ENCODE measurements around the gene CPT1B.
A peak's percentile ranks its signal among the peaks of the same experiment; 100 is the strongest.

Gene CPT1B

DNA sequence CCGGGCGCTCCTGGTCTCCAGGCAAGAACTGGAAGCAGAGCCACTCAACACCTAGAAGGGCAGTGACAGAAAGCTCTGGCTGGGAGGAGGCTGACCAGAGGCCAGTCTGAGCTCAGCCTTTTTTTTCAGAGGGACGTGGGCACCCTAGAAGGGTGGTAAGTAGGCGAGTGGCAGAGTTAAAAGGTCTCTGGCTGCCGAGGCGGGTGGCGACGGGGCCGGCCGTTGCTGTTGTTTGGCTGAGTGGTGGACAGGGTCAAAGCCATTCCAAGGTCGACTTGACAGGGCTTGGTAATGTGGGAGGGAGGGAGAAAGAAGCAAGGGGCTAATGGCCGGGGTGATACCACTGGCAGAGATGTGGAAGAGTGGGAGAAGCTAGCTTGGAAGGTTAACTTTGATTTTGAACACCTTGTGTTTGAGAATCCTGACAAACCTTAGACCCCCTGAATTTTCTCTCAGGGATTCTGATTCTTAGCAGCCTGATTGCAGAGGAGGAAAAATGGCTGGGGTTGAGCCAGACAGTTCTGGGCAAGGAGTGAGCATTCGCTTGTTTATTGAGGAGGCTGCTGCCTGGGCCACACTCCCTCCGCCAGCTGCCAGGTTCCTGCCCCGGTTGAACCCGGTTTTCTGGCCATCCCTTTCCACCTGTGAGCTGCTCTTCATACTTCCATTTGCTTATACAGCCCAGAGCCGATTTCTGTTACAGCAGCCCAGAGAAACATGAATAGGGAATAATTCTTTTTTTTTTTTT lies 14.6 kb downstream of the CPT1B start:
- peak overlapping the region; percentile 58 for H3K4me3 ChIP-seq (ENCODE audit: low read depth, low read length)
- no peak for DNase-seq
- in situ Hi-C loops (cut with HindIII; ENCODE audit: low pct_ligation_motif_present, low sequenced_read_pairs), result no loop called here
- H3K27me3 ChIP-seq (replicated peaks), result no peaks in the 10 kb centered on the region
- TF ChIP-seq, protein P1, sequence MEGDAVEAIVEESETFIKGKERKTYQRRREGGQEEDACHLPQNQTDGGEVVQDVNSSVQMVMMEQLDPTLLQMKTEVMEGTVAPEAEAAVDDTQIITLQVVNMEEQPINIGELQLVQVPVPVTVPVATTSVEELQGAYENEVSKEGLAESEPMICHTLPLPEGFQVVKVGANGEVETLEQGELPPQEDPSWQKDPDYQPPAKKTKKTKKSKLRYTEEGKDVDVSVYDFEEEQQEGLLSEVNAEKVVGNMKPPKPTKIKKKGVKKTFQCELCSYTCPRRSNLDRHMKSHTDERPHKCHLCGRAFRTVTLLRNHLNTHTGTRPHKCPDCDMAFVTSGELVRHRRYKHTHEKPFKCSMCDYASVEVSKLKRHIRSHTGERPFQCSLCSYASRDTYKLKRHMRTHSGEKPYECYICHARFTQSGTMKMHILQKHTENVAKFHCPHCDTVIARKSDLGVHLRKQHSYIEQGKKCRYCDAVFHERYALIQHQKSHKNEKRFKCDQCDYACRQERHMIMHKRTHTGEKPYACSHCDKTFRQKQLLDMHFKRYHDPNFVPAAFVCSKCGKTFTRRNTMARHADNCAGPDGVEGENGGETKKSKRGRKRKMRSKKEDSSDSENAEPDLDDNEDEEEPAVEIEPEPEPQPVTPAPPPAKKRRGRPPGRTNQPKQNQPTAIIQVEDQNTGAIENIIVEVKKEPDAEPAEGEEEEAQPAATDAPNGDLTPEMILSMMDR (IDR thresholded peaks at IDR 0.05; ENCODE audit: low read depth, low read length, missing control alignments), result no peak
- no peak overlapping the region for H3K27ac ChIP-seq
- no peaks in the 10 kb centered on the region for H3K36me3 ChIP-seq (replicated peaks)

DNA sequence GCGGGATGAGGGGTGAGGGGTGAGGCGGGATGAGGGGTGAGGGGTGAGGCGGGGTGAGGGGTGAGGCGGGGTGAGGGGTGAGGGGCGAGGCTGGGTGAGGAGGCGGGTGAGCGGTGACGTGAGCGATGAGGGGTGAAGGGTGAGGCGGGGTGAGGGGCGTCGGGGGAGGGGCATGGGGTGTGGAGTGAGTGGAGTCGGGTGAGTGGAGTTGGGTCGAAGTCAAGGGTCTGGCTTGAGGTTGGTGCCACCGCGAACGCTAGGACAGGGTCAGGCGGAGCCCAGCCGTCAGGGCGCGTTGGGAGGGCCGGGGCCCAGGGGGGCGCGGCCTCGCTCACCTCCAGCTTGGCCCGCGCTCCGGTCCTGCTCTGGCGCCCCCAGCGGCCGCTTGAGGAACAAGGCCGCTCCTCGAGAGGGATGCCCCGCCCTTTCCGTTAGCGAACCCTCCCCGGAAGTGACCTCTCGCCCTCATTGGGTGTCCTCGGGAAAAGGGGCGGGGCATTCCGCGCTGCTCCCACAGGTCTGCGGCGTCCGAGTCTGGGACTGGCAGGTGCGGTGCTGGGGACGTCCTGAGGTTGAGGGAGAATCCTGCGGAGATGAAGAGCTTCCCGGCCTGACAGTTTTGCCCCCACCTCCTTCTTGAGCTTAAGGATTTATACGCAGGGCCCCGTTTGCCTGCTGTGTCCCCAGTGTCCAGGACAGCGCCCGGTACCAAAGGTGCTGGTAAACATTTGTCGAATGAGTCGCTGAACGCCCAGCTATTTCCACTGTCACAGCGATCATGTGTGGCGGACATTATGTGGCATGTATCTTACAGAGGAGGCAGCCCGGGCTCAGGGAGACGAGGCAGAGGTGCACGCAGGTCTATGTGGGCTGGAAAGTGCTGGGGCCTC lies 15.5 kb downstream of the CPT1B start, which contains the start of gene SYCE3:
SYCE3 (minus strand) TSS at position 397 of the 890 bp plus-strand sequence. CDS start 6,514 bp downstream, outside the sequence.
- TF ChIP-seq, protein P1 (IDR thresholded peaks at IDR 0.05; ENCODE audit: low read depth, low read length, missing control alignments), result peak; percentile 80
- in situ Hi-C loops (cut with HindIII; ENCODE audit: low pct_ligation_motif_present, low sequenced_read_pairs), result no loop called here
- Histone ChIP-seq H3K36me3 (replicated peaks) (no peaks in the 10 kb centered on the region), H3K4me3 (ENCODE audit: low read depth, low read length) (peak within 1 kb of the TSS; percentile 58), H3K27me3 (replicated peaks) (no peaks in the 10 kb centered on the region), H3K27ac (no peak within 1 kb of the TSS)
- DNase-seq, result peak; percentile 84

DNA sequence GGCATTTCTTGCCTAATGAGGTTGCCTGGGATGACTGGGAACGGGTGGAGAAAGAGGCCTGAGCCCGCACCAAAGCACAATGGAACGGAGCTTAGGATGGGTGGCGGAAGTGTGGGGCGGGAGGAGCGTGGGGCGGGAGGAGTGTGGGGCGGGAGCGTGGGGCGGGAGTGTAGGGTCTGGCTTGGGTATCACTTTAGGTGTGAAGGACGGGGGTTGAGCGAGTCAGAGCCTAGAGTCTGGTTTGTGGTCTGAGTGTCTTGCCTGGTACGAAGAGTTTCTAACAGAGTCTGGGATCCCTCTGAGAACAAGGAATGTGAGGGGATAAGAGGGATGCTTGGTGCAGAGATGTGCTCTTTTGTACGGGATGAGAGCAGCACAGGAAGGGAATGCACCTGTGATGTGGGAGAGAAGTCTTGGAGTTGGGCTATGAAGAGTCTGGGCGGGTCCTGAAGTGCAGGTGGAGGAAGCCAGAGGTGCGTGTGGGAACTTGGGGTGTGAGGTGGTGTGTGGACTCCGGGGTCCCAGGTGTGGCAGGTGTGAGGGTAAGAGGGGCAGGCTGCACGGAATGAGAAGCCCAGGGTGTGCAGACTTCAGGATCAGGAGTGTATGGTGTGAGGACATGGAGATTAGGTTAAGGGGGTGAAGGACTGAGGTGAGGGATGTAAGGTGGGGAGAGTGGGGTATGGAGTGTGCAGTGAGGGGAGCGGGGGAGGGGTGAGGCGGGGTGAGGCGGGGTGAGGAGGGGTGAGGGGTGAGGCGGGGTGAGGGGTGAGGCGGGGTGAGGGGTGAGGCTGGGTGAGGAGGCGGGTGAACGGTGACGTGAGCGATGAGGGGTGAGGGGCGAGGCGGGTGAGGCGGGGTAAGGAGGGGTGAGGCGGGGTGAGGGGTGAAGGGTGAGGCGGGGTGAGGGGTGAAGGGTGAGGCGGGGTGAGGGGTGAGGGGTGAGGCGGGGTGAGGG lies 16.5 kb downstream of the CPT1B start:
- H3K27ac ChIP-seq, result no peak overlapping the region
- no peaks in the 10 kb centered on the region for H3K27me3 ChIP-seq (replicated peaks)
- in situ Hi-C loops (cut with HindIII; ENCODE audit: low pct_ligation_motif_present, low sequenced_read_pairs), result no loop called here
- no peak for DNase-seq
- TF ChIP-seq, protein P1 (IDR thresholded peaks at IDR 0.05; ENCODE audit: low read depth, low read length, missing control alignments), result no peak
- no peaks in the 10 kb centered on the region for H3K36me3 ChIP-seq (replicated peaks)
- H3K4me3 ChIP-seq (ENCODE audit: low read depth, low read length), result no peak overlapping the region

DNA sequence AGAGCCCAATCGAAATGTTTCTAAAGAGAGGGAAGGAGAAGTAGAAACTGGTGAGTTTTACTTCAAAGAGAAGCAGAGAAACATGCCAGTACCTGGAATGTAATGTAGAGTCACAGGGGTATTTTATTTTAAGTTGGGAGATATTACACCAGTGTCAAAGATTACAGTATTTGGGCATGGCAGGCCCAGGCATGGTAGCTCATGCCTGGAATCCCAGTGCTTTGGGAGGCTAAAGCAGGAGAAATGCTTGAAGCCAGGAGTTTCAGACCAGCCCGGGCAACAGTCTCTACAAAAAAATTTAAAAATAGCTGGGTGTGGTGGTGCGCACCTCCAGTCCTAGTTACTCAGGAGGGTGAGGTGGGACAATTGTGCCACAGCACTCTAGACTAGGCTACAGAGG lies 18.2 kb downstream of the CPT1B start:
- DNase-seq, result no peak
- in situ Hi-C loops (cut with HindIII; ENCODE audit: low pct_ligation_motif_present, low sequenced_read_pairs), result no loop called here
- Histone ChIP-seq H3K27ac (no peak overlapping the region), H3K4me3 (ENCODE audit: low read depth, low read length) (no peak overlapping the region), H3K27me3 (replicated peaks) (no peaks in the 10 kb centered on the region), H3K36me3 (replicated peaks) (no peaks in the 10 kb centered on the region)
- TF ChIP-seq, protein P1 (IDR thresholded peaks at IDR 0.05; ENCODE audit: low read depth, low read length, missing control alignments), result no peak

DNA sequence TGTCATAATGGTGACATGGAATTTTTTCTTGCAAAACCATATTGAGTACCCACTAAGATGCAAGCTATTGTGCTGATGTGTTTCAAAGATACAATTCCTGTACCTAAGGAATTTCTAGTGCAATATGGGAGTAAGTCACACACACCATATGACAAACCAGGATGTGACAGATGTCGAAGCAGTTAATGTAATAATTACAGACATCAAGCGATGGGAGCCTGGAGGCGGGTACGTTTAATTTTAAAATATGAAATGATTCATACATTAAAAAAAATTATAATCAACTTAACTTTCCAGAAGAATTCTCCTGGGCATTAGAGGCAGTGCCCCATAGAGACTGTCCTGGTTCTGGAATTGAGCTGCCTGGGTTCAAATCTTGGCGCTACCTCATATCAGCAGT lies 21.5 kb downstream of the CPT1B start:
- Histone ChIP-seq H3K27ac (no peak overlapping the region), H3K36me3 (replicated peaks) (no peaks in the 10 kb centered on the region), H3K4me3 (ENCODE audit: low read depth, low read length) (no peak overlapping the region), H3K27me3 (replicated peaks) (no peaks in the 10 kb centered on the region)
- TF ChIP-seq, protein P1 (IDR thresholded peaks at IDR 0.05; ENCODE audit: low read depth, low read length, missing control alignments), result no peak
- in situ Hi-C loops (cut with HindIII; ENCODE audit: low pct_ligation_motif_present, low sequenced_read_pairs), result no loop called here
- no peak for DNase-seq

Data from brain microvascular endothelial cell (primary cell).